ENCODE data around the gene B3GNT2.

Gene B3GNT2

GRCh38 chr2:62199392-62200125 lies 3.6 kb downstream of the B3GNT2 start:
- Histone ChIP-seq H3K4me3 (ENCODE audit: low read depth, low read length) (no peak overlapping the region), H3K9me3 (ENCODE audit: control insufficient read depth, insufficient read depth, low read length) (no peaks in the 10 kb centered on the region), H3K4me1 (ENCODE audit: control insufficient read depth, insufficient read depth, low read length) (peaks cover 43% of the 10 kb centered on the region), H3K9ac (ENCODE audit: low read depth, low read length) (no peak overlapping the region), H3K36me3 (ENCODE audit: control insufficient read depth, insufficient read depth, low read length) (no peaks in the 10 kb centered on the region), H3K27me3 (ENCODE audit: control insufficient read depth, insufficient read depth, low read length) (no peaks in the 10 kb centered on the region), H3K27ac (ENCODE audit: low read depth, low read length) (no peak overlapping the region)

- Histone ChIP-seq H3K4me3 (ENCODE audit: low read depth, low read length) (no peak overlapping the region), H3K36me3 (ENCODE audit: control insufficient read depth, insufficient read depth, low read length) (no peaks in the 10 kb centered on the region), H3K27me3 (ENCODE audit: control insufficient read depth, insufficient read depth, low read length) (no peaks in the 10 kb centered on the region), H3K9me3 (ENCODE audit: control insufficient read depth, insufficient read depth, low read length) (no peaks in the 10 kb centered on the region), H3K27ac (ENCODE audit: low read depth, low read length) (no peak overlapping the region), H3K4me1 (ENCODE audit: control insufficient read depth, insufficient read depth, low read length) (peaks cover 46% of the 10 kb centered on the region), H3K9ac (ENCODE audit: low read depth, low read length) (no peak overlapping the region)
Measured at GRCh38 chr2:62200291-62200841, 4.5 kb downstream of the B3GNT2 start.

GRCh38 chr2:62200868-62201267 lies 5.0 kb downstream of the B3GNT2 start:
- no peak overlapping the region for H3K4me3 ChIP-seq (ENCODE audit: low read depth, low read length)
- H3K9ac ChIP-seq (ENCODE audit: low read depth, low read length), result no peak overlapping the region

GRCh38 chr2:62201307-62201706 lies 5.4 kb downstream of the B3GNT2 start:
- no peaks in the 10 kb centered on the region for H3K27me3 ChIP-seq (ENCODE audit: control insufficient read depth, insufficient read depth, low read length)
- no peaks in the 10 kb centered on the region for H3K36me3 ChIP-seq (ENCODE audit: control insufficient read depth, insufficient read depth, low read length)
- peaks cover 46% of the 10 kb centered on the region for H3K4me1 ChIP-seq (ENCODE audit: control insufficient read depth, insufficient read depth, low read length)
- H3K27ac ChIP-seq (ENCODE audit: low read depth, low read length), result no peak overlapping the region
- H3K4me3 ChIP-seq (ENCODE audit: low read depth, low read length), result no peak overlapping the region
- H3K9me3 ChIP-seq (ENCODE audit: control insufficient read depth, insufficient read depth, low read length), result no peaks in the 10 kb centered on the region
- no peak overlapping the region for H3K9ac ChIP-seq (ENCODE audit: low read depth, low read length)

More at GRCh38 chr2:62200868-62201267, 5.0 kb downstream of the B3GNT2 start:
- Histone ChIP-seq H3K27me3 (ENCODE audit: control insufficient read depth, insufficient read depth, low read length) (no peaks in the 10 kb centered on the region), H3K4me1 (ENCODE audit: control insufficient read depth, insufficient read depth, low read length) (peaks cover 46% of the 10 kb centered on the region), H3K36me3 (ENCODE audit: control insufficient read depth, insufficient read depth, low read length) (no peaks in the 10 kb centered on the region), H3K9me3 (ENCODE audit: control insufficient read depth, insufficient read depth, low read length) (no peaks in the 10 kb centered on the region), H3K27ac (ENCODE audit: low read depth, low read length) (no peak overlapping the region)

- Histone ChIP-seq H3K27me3 (ENCODE audit: control insufficient read depth, insufficient read depth, low read length) (no peaks in the 10 kb centered on the region), H3K36me3 (ENCODE audit: control insufficient read depth, insufficient read depth, low read length) (no peaks in the 10 kb centered on the region), H3K27ac (ENCODE audit: low read depth, low read length) (no peak overlapping the region), H3K9ac (ENCODE audit: low read depth, low read length) (no peak overlapping the region), H3K4me3 (ENCODE audit: low read depth, low read length) (no peak overlapping the region), H3K4me1 (ENCODE audit: control insufficient read depth, insufficient read depth, low read length) (peaks cover 46% of the 10 kb centered on the region), H3K9me3 (ENCODE audit: control insufficient read depth, insufficient read depth, low read length) (no peaks in the 10 kb centered on the region)
Measured at GRCh38 chr2:62202019-62202722, 6.3 kb downstream of the B3GNT2 start.

GRCh38 chr2:62202729-62203128 lies 6.8 kb downstream of the B3GNT2 start:
- Histone ChIP-seq H3K9me3 (ENCODE audit: control insufficient read depth, insufficient read depth, low read length) (no peaks in the 10 kb centered on the region), H3K36me3 (ENCODE audit: control insufficient read depth, insufficient read depth, low read length) (no peaks in the 10 kb centered on the region), H3K27me3 (ENCODE audit: control insufficient read depth, insufficient read depth, low read length) (no peaks in the 10 kb centered on the region), H3K27ac (ENCODE audit: low read depth, low read length) (no peak overlapping the region), H3K9ac (ENCODE audit: low read depth, low read length) (no peak overlapping the region), H3K4me3 (ENCODE audit: low read depth, low read length) (no peak overlapping the region), H3K4me1 (ENCODE audit: control insufficient read depth, insufficient read depth, low read length) (peaks cover 51% of the 10 kb centered on the region)

- Histone ChIP-seq H3K4me1 (ENCODE audit: control insufficient read depth, insufficient read depth, low read length) (peaks cover 46% of the 10 kb centered on the region), H3K9me3 (ENCODE audit: control insufficient read depth, insufficient read depth, low read length) (no peaks in the 10 kb centered on the region), H3K4me3 (ENCODE audit: low read depth, low read length) (no peak overlapping the region), H3K36me3 (ENCODE audit: control insufficient read depth, insufficient read depth, low read length) (no peaks in the 10 kb centered on the region), H3K27me3 (ENCODE audit: control insufficient read depth, insufficient read depth, low read length) (no peaks in the 10 kb centered on the region), H3K9ac (ENCODE audit: low read depth, low read length) (no peak overlapping the region), H3K27ac (ENCODE audit: low read depth, low read length) (no peak overlapping the region)
Measured at GRCh38 chr2:62203459-62203858, 7.5 kb downstream of the B3GNT2 start.

- no peaks in the 10 kb centered on the region for H3K27me3 ChIP-seq (ENCODE audit: control insufficient read depth, insufficient read depth, low read length)
- no peak overlapping the region for H3K9ac ChIP-seq (ENCODE audit: low read depth, low read length)
- no peaks in the 10 kb centered on the region for H3K36me3 ChIP-seq (ENCODE audit: control insufficient read depth, insufficient read depth, low read length)
- H3K9me3 ChIP-seq (ENCODE audit: control insufficient read depth, insufficient read depth, low read length), result no peaks in the 10 kb centered on the region
- H3K27ac ChIP-seq (ENCODE audit: low read depth, low read length), result no peak overlapping the region
- peaks cover 41% of the 10 kb centered on the region for H3K4me1 ChIP-seq (ENCODE audit: control insufficient read depth, insufficient read depth, low read length)
- H3K4me3 ChIP-seq (ENCODE audit: low read depth, low read length), result no peak overlapping the region
Measured at GRCh38 chr2:62204998-62205496, 9.1 kb downstream of the B3GNT2 start.

- Histone ChIP-seq H3K36me3 (ENCODE audit: control insufficient read depth, insufficient read depth, low read length) (no peaks in the 10 kb centered on the region), H3K27ac (ENCODE audit: low read depth, low read length) (no peak overlapping the region), H3K9me3 (ENCODE audit: control insufficient read depth, insufficient read depth, low read length) (no peaks in the 10 kb centered on the region), H3K4me1 (ENCODE audit: control insufficient read depth, insufficient read depth, low read length) (peaks cover 38% of the 10 kb centered on the region), H3K27me3 (ENCODE audit: control insufficient read depth, insufficient read depth, low read length) (no peaks in the 10 kb centered on the region), H3K4me3 (ENCODE audit: low read depth, low read length) (no peak overlapping the region), H3K9ac (ENCODE audit: low read depth, low read length) (no peak overlapping the region)
Measured at GRCh38 chr2:62205554-62205953, 9.6 kb downstream of the B3GNT2 start.

GRCh38 chr2:62206024-62206423 lies 10.1 kb downstream of the B3GNT2 start:
- Histone ChIP-seq H3K9ac (ENCODE audit: low read depth, low read length) (no peak overlapping the region), H3K9me3 (ENCODE audit: control insufficient read depth, insufficient read depth, low read length) (no peaks in the 10 kb centered on the region), H3K27me3 (ENCODE audit: control insufficient read depth, insufficient read depth, low read length) (no peaks in the 10 kb centered on the region), H3K27ac (ENCODE audit: low read depth, low read length) (no peak overlapping the region), H3K36me3 (ENCODE audit: control insufficient read depth, insufficient read depth, low read length) (no peaks in the 10 kb centered on the region), H3K4me3 (ENCODE audit: low read depth, low read length) (no peak overlapping the region), H3K4me1 (ENCODE audit: control insufficient read depth, insufficient read depth, low read length) (peaks cover 34% of the 10 kb centered on the region)

GRCh38 chr2:62207491-62207890 lies 11.6 kb downstream of the B3GNT2 start:
- Histone ChIP-seq H3K27me3 (ENCODE audit: control insufficient read depth, insufficient read depth, low read length) (no peaks in the 10 kb centered on the region), H3K27ac (ENCODE audit: low read depth, low read length) (no peak overlapping the region), H3K36me3 (ENCODE audit: control insufficient read depth, insufficient read depth, low read length) (no peaks in the 10 kb centered on the region), H3K4me1 (ENCODE audit: control insufficient read depth, insufficient read depth, low read length) (peaks cover 27% of the 10 kb centered on the region), H3K9ac (ENCODE audit: low read depth, low read length) (no peak overlapping the region), H3K9me3 (ENCODE audit: control insufficient read depth, insufficient read depth, low read length) (no peaks in the 10 kb centered on the region), H3K4me3 (ENCODE audit: low read depth, low read length) (no peak overlapping the region)
